ENCODE data around the gene CHI3L1. TPM values are rescaled to one million over a fixed set of nuclear protein-coding genes. Genes with fewer than 3 reads are reported as not detected.

The CHI3L1 gene
- total RNA-seq, 1 experiment from 2014 or later = 0.24 TPM

- DNase-seq (ENCODE audit: low spot score) = no peak
Observed at GRCh38 chr1:203168991-203169390, 17.5 kb downstream of the CHI3L1 start.

GRCh38 chr1:203168256-203168786 lies 18.2 kb downstream of the CHI3L1 start:
- no peak for DNase-seq (ENCODE audit: low spot score)

- DNase-seq (ENCODE audit: low spot score) = no peak
Observed at GRCh38 chr1:203167913-203168200, 18.6 kb downstream of the CHI3L1 start.

GRCh38 chr1:203167026-203167912 lies 19.2 kb downstream of the CHI3L1 start:
- no peak for DNase-seq (ENCODE audit: low spot score)

GRCh38 chr1:203166192-203166940 lies 20.1 kb downstream of the CHI3L1 start:
- DNase-seq (ENCODE audit: low spot score) = no peak

- no peak for DNase-seq (ENCODE audit: low spot score)
Observed at GRCh38 chr1:203165800-203166161, 20.7 kb downstream of the CHI3L1 start.

GRCh38 chr1:203165101-203165799 lies 21.3 kb downstream of the CHI3L1 start:
- DNase-seq (ENCODE audit: low spot score) = no peak

GRCh38 chr1:203163891-203164635 lies 22.4 kb downstream of the CHI3L1 start:
- DNase-seq (ENCODE audit: low spot score) = no peak

- no peak for DNase-seq (ENCODE audit: low spot score)
Observed at GRCh38 chr1:203162403-203162802, 24.1 kb downstream of the CHI3L1 start.

- no peak for DNase-seq (ENCODE audit: low spot score)
Observed at GRCh38 chr1:203161703-203162102, 24.8 kb downstream of the CHI3L1 start.

GRCh38 chr1:203161175-203161574 lies 25.3 kb downstream of the CHI3L1 start:
- DNase-seq (ENCODE audit: low spot score) = no peak

GRCh38 chr1:203159844-203160243 lies 26.7 kb downstream of the CHI3L1 start:
- no peak for DNase-seq (ENCODE audit: low spot score)

- no peak for DNase-seq (ENCODE audit: low spot score)
Observed at GRCh38 chr1:203158960-203159665, 27.4 kb downstream of the CHI3L1 start.

- no peak for DNase-seq (ENCODE audit: low spot score)
Observed at GRCh38 chr1:203158423-203158822, 28.1 kb downstream of the CHI3L1 start.

- no peak for DNase-seq (ENCODE audit: low spot score)
Observed at GRCh38 chr1:203156280-203156679, 30.2 kb downstream of the CHI3L1 start.

GRCh38 chr1:203153989-203154821 lies 32.3 kb downstream of the CHI3L1 start:
- peak; percentile 74 for DNase-seq (ENCODE audit: low spot score)

- DNase-seq (ENCODE audit: low spot score) = peak; percentile 92
Observed at GRCh38 chr1:203153051-203153988, 33.2 kb downstream of the CHI3L1 start.

- DNase-seq (ENCODE audit: low spot score) = peak; percentile 95
Observed at GRCh38 chr1:203152158-203153034, 34.1 kb downstream of the CHI3L1 start.
